PC-9 (cell line): ENCODE results near the gene HPDL.

Source experiments
- EZH2 ChIP-seq: fragments of 200-600 bp; sonication (generic); IDR thresholded peaks from 2 replicates; pipeline ENCODE4 v1.8.0; 2017; ENCODE audit warnings: antibody characterized with exemption, low read depth
- TF ChIP-seq, protein P1 (sequence below): fragments of 200-600 bp; sonication (generic); conservative IDR thresholded peaks from 2 replicates; pipeline ENCODE4 v1.6.1; 2017; ENCODE audit warnings: mixed run types, antibody characterized with exemption, mild to moderate bottlenecking, moderate library complexity

DNA sequence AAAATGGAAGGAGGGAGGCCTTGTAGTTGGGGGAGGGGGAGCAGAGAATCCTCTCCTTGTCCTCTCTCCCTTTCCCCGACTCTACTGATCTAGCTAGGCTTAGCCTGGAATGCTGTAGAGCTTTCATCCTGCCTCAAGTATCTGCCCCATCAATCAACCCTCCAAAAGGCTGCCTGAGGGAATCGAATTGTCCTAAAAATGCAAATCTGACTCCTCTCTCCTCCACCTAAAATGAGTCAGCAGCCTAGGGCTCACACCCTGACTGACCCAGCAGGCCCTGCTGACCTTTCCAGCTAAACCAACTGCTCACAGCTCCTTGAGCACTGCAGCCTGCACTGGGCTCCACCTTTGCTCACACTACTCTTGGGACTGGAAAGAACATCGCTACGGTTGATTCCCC, 2.8 kb downstream of the HPDL start:
- TF ChIP-seq, protein P1, sequence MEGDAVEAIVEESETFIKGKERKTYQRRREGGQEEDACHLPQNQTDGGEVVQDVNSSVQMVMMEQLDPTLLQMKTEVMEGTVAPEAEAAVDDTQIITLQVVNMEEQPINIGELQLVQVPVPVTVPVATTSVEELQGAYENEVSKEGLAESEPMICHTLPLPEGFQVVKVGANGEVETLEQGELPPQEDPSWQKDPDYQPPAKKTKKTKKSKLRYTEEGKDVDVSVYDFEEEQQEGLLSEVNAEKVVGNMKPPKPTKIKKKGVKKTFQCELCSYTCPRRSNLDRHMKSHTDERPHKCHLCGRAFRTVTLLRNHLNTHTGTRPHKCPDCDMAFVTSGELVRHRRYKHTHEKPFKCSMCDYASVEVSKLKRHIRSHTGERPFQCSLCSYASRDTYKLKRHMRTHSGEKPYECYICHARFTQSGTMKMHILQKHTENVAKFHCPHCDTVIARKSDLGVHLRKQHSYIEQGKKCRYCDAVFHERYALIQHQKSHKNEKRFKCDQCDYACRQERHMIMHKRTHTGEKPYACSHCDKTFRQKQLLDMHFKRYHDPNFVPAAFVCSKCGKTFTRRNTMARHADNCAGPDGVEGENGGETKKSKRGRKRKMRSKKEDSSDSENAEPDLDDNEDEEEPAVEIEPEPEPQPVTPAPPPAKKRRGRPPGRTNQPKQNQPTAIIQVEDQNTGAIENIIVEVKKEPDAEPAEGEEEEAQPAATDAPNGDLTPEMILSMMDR, result no peak
- TF ChIP-seq EZH2, result no peak
